ENCODE results near the gene FAR2. TPM values are rescaled to one million over a fixed set of nuclear protein-coding genes. Genes with fewer than 3 reads are reported as not detected.
"Not testable (repeated sequence)": the region's sequence is repeated elsewhere in the genome, so short reads cannot be mapped to it uniquely, and the experiment has no call there.

The FAR2 gene
- total and polyA plus RNA-seq, 2 of the 13 experiments (the other 11 are each of a cell fraction or from before 2014, with no cell fraction given): not detected

GRCh38 chr12:29257687-29258086, 108.6 kb downstream of the FAR2 start:
- H3K9me3 ChIP-seq (ENCODE audit: low read length); H3K79me2 ChIP-seq (ENCODE audit: insufficient read depth, low read length); ATAC-seq; intact Hi-C loops (cut with micrococcal nuclease; ENCODE audit: unreplicated experiment); H3K4me2 ChIP-seq (ENCODE audit: low read depth, low read length); DNase-seq (ENCODE audit: low spot score); BruUV-seq (replicated peaks); H3K4me3 ChIP-seq (replicated peaks in 1 of 3; ENCODE audit: insufficient read depth in 1 of 3, low read depth in 2 of 3, low read length in 3 of 3); in situ Hi-C loops (cut with HindIII; ENCODE audit: extremely low pct_ligation_motif_present, low pct_unique_long_range_greater_than_20kb); H4K20me1 ChIP-seq (ENCODE audit: insufficient read depth, low read length); H3K36me3 ChIP-seq (replicated peaks in 1 of 2; ENCODE audit: control insufficient read depth in 1 of 2, insufficient read depth in 2 of 2, low read length in 2 of 2); H3K27me3 ChIP-seq (ENCODE audit: control insufficient read depth in 1 of 2, insufficient read depth in 2 of 2, low read length in 2 of 2); H3K27ac ChIP-seq (ENCODE audit: extremely low read length, insufficient read depth, low read length); FAIRE-seq; POLR2A ChIA-PET; H2AFZ ChIP-seq (ENCODE audit: low read length); CTCF ChIA-PET (ENCODE audit: low intra/inter-chr PET ratio, low total read pairs); H3K4me1 ChIP-seq (ENCODE audit: insufficient read depth, low read length); H3K9ac ChIP-seq (ENCODE audit: insufficient read depth, low read depth, low read length): not testable (repeated sequence)
- 57% methylated on average over 12 of the region's 12 CpGs for WGBS (ENCODE audit: low lambda C conversion rate)

GRCh38 chr12:29264424-29264823, 115.3 kb downstream of the FAR2 start:
- POLR2A ChIA-PET: no interaction called here
- Histone ChIP-seq H3K4me2 (ENCODE audit: low read depth, low read length) (no peak overlapping the region), H3K4me3 (replicated peaks in 1 of 3; ENCODE audit: insufficient read depth in 1 of 3, low read depth in 2 of 3, low read length in 3 of 3) (no peak overlapping the region), H3K9me3 (ENCODE audit: low read length) (no peaks in the 10 kb centered on the region), H3K9ac (ENCODE audit: insufficient read depth, low read depth, low read length) (no peak overlapping the region), H3K36me3 (replicated peaks in 1 of 2; ENCODE audit: control insufficient read depth in 1 of 2, insufficient read depth in 2 of 2, low read length in 2 of 2) (no peaks in the 10 kb centered on the region), H3K4me1 (ENCODE audit: insufficient read depth, low read length) (no peaks in the 10 kb centered on the region), H2AFZ (ENCODE audit: low read length) (no peak overlapping the region), H4K20me1 (ENCODE audit: insufficient read depth, low read length) (no peaks in the 10 kb centered on the region), H3K79me2 (ENCODE audit: insufficient read depth, low read length) (no peaks in the 10 kb centered on the region), H3K27me3 (ENCODE audit: control insufficient read depth in 1 of 2, insufficient read depth in 2 of 2, low read length in 2 of 2) (no peaks in the 10 kb centered on the region; a peak in 1 of 5 replicates), H3K27ac (ENCODE audit: extremely low read length, insufficient read depth, low read length) (no peak overlapping the region)
- FAIRE-seq: no peak
- no peak for ATAC-seq
- in situ Hi-C loops (cut with HindIII; ENCODE audit: extremely low pct_ligation_motif_present, low pct_unique_long_range_greater_than_20kb): no loop called here
- intact Hi-C loops (cut with micrococcal nuclease; ENCODE audit: unreplicated experiment): no loop called here
- CTCF ChIA-PET (ENCODE audit: low intra/inter-chr PET ratio, low total read pairs): no interaction called here
- DNase-seq (ENCODE audit: low spot score): no peak
- no peak for TF ChIP-seq YY1 (IDR thresholded peaks at IDR 0.05; ENCODE audit: insufficient read depth, insufficient replicate concordance, low read depth, low read length)
- no peak for TF ChIP-seq GPBP1L1 (CRISPR knock-in tag; IDR thresholded peaks at IDR 0.05)
- no peak for TF ChIP-seq MAFF (IDR thresholded peaks at IDR 0.05; ENCODE audit: low read depth, low read length)
- TF ChIP-seq ZNF782 (CRISPR knock-in tag; IDR thresholded peaks at IDR 0.05; ENCODE audit: borderline replicate concordance): no peak
- no peak for TF ChIP-seq CENPT (CRISPR knock-in tag; IDR thresholded peaks at IDR 0.05; ENCODE audit: low read depth)
- no peak for TF ChIP-seq SKI (IDR thresholded peaks at IDR 0.05; ENCODE audit: partially characterized antibody)
- no peak for TF ChIP-seq ZNF569 (CRISPR knock-in tag; IDR thresholded peaks at IDR 0.05; ENCODE audit: borderline replicate concordance)
- TF ChIP-seq PBX2 (CRISPR knock-in tag; IDR thresholded peaks at IDR 0.05): no peak
- TF ChIP-seq ATRX (CRISPR knock-in tag; IDR thresholded peaks at IDR 0.05; ENCODE audit: borderline replicate concordance): no peak
- no TSS peak for BruUV-seq (replicated peaks)
